ENCODE results near the gene JAK3. TPM values are rescaled to one million over a fixed set of nuclear protein-coding genes. Genes with fewer than 3 reads are reported as not detected.

Gene JAK3
- total RNA-seq, 1 experiment from 2014 or later, result 4.4 TPM

GRCh38 chr19:17841371-17841809 is 6.4 kb downstream of the JAK3 start:
- ATAC-seq, result no peak
- peak overlapping the region; percentile 87 for H3K4me3 Mint-ChIP-seq
- peaks cover 8% of the 10 kb centered on the region for H3K4me1 Mint-ChIP-seq
- H3K27ac Mint-ChIP-seq, result no peak overlapping the region
- TF ChIP-seq SP1 (CRISPR knock-in tag; conservative IDR thresholded peaks at IDR 0.05) (peak; percentile 41; the same call in 1 of the 2 replicates), MAX (CRISPR knock-in tag; IDR thresholded peaks at IDR 0.05) (0 out of 2 replicates have a peak, but pooled peaks have one; percentile 37), FOXK1 (CRISPR knock-in tag; IDR thresholded peaks at IDR 0.05) (0 out of 2 replicates have a peak, but pooled peaks have one; percentile 20), SMAD4 (CRISPR knock-in tag; IDR thresholded peaks at IDR 0.05) (no peak), TEAD4 (CRISPR knock-in tag; IDR thresholded peaks at IDR 0.05) (no peak), FOXP4 (CRISPR knock-in tag; IDR thresholded peaks at IDR 0.05) (0 out of 2 replicates have a peak, but pooled peaks have one; percentile 29), ZNF423 (CRISPR knock-in tag; IDR thresholded peaks at IDR 0.05) (peak; percentile 10; the same call in 1 of the 2 replicates), E2F1 (CRISPR knock-in tag; IDR thresholded peaks at IDR 0.05) (no peak)
- DNase-seq (ENCODE audit: low spot score), result no peak
- H3K27me3 Mint-ChIP-seq (ENCODE audit: low read depth), result peaks cover 67% of the 10 kb centered on the region
- H3K9me3 Mint-ChIP-seq, result no peaks in the 10 kb centered on the region
- H3K36me3 Mint-ChIP-seq, result no peaks in the 10 kb centered on the region
- POLR2A ChIA-PET, result interaction anchor here (2.0 kb wide), 2 partner anchors 11 to 18 kb away, joined by 6 to 11 read pairs; partner anchors contain the start of gene RPL18A
- CTCF ChIA-PET, result interaction anchor here (0.7 to 3.2 kb wide), 11 partner anchors 11 to 235 kb away, joined by 3 to 31 read pairs (median 5); partner anchors contain the start of genes CCDC124 and RPL18A

- no peaks in the 10 kb centered on the region for H3K9me3 Mint-ChIP-seq
- no peak for DNase-seq (ENCODE audit: low spot score)
- H3K4me1 Mint-ChIP-seq, result peaks cover 15% of the 10 kb centered on the region
- CTCF ChIA-PET, result interaction anchor here (0.5 to 1.6 kb wide), 4 partner anchors 9 to 108 kb away, joined by 3 to 5 read pairs (median 4); no protein-coding TSS in a partner anchor
- H3K4me3 Mint-ChIP-seq, result peak overlapping the region; percentile 10; the same call in 1 of the 2 replicates
- H3K27ac Mint-ChIP-seq, result no peak overlapping the region
- POLR2A ChIA-PET, result no interaction called here
- no peaks in the 10 kb centered on the region for H3K36me3 Mint-ChIP-seq
- no peak for ATAC-seq
- H3K27me3 Mint-ChIP-seq (ENCODE audit: low read depth), result peaks cover 67% of the 10 kb centered on the region
- TF ChIP-seq ZNF317 (CRISPR knock-in tag; IDR thresholded peaks at IDR 0.05; ENCODE audit: borderline replicate concordance, low read depth) (no peak), MLX (CRISPR knock-in tag; IDR thresholded peaks at IDR 0.05) (no peak), HMGXB4 (CRISPR knock-in tag; IDR thresholded peaks at IDR 0.05) (no peak), ATF2 (CRISPR knock-in tag; IDR thresholded peaks at IDR 0.05; ENCODE audit: borderline replicate concordance, low read depth) (no peak), USF1 (CRISPR knock-in tag; IDR thresholded peaks at IDR 0.05) (no peak), RORB (CRISPR knock-in tag; IDR thresholded peaks at IDR 0.05) (no peak), NFATC4 (CRISPR knock-in tag; IDR thresholded peaks at IDR 0.05) (no peak), MAX (CRISPR knock-in tag; IDR thresholded peaks at IDR 0.05) (no peak), CDX4 (CRISPR knock-in tag; IDR thresholded peaks at IDR 0.05; ENCODE audit: borderline replicate concordance) (no peak), NR2C2 (CRISPR knock-in tag; IDR thresholded peaks at IDR 0.05) (no peak), TEAD4 (CRISPR knock-in tag; IDR thresholded peaks at IDR 0.05) (no peak), NFE2L1 (CRISPR knock-in tag; IDR thresholded peaks at IDR 0.05) (no peak), GABPB1 (CRISPR knock-in tag; IDR thresholded peaks at IDR 0.05) (no peak), RELA (CRISPR knock-in tag; IDR thresholded peaks at IDR 0.05; ENCODE audit: borderline replicate concordance) (no peak), GTF2I (CRISPR knock-in tag; conservative IDR thresholded peaks at IDR 0.05) (no peak), SMAD3 (CRISPR knock-in tag; IDR thresholded peaks at IDR 0.05; ENCODE audit: borderline replicate concordance) (no peak), ZNF512 (CRISPR knock-in tag; IDR thresholded peaks at IDR 0.05; ENCODE audit: borderline replicate concordance) (no peak), FOXJ3 (CRISPR knock-in tag; IDR thresholded peaks at IDR 0.05; ENCODE audit: borderline replicate concordance) (no peak)
These were observed 7.8 kb downstream of the JAK3 start for GRCh38 chr19:17840019-17840418.

All from WTC11 (cell line).